ENCODE measurements around the gene DCPS. TPM values are rescaled to one million over a fixed set of nuclear protein-coding genes. Genes with fewer than 3 reads are reported as not detected.
A peak's percentile ranks its signal among the peaks of the same experiment; 100 is the strongest.

The DCPS gene
- total RNA-seq, 4 donors from 2014 or later: 6.7 to 23.9 (median 7.9) TPM

GRCh38 chr11:126357969-126358762 is 54.3 kb downstream of the DCPS start:
- Histone ChIP-seq H3K9me3 (no peaks in the 10 kb centered on the region), H3K4me1 (peaks cover 0 to 45% (median 0%) of the 10 kb centered on the region in 4 donors), H3K36me3 (no peaks in the 10 kb centered on the region), H3K4me3 (peak overlapping the region in 1 of 4 donors; percentile 56), H3K27ac (peak overlapping the region in 3 of 4 donors; percentile 72 to 85 (median 80)), H3K27me3 (no peaks in the 10 kb centered on the region)
- TF ChIP-seq CTCF (IDR thresholded peaks at IDR 0.05): no peak
- no peak for TF ChIP-seq POLR2A (IDR thresholded peaks at IDR 0.05)
- DNase-seq: no peak

- no peaks in the 10 kb centered on the region for H3K36me3 ChIP-seq
- DNase-seq: no peak
- H3K4me3 ChIP-seq: no peak overlapping the region
- TF ChIP-seq POLR2A (IDR thresholded peaks at IDR 0.05) (no peak), CTCF (IDR thresholded peaks at IDR 0.05) (no peak)
- H3K27me3 ChIP-seq: no peaks in the 10 kb centered on the region
- H3K9me3 ChIP-seq: no peaks in the 10 kb centered on the region
- peak overlapping the region in 2 of 4 donors; percentile 72 to 80 for H3K27ac ChIP-seq
- peaks cover 0 to 39% (median 0%) of the 10 kb centered on the region in 4 donors for H3K4me1 ChIP-seq
Observed at GRCh38 chr11:126358763-126359160, 54.9 kb downstream of the DCPS start.

DNA sequence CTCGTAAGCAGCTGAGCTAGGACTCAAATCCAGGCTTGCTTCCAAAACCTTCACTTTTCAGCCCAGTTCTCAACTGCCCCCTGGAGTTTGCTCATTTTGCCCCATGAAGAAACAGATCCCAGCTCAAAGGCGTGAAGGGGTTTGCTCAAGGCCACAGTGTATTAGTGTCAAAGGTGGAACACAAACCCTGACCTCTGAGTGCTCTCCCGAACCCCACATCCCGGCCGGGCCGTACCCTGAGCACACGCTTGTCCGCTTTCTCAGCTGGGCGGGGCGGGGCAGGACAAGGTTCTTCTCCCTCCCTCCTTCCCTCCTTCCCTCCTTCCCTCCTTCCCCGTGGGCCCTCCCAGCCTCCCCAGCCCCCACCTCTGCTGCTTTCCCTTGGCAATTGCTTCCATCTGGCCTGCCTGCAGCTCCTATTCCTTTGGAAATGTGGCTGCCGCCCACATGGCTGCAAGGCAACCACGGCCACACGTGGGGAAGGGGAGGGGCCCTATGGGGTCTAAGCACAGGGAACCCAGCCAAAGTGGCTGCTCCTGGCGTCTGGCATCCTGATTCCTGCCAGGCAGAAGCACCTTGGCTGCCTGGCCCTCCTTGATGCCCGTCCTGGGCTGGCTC is 55.7 kb downstream of the DCPS start:
- peak in 2 of 3 donors; percentile 24 to 62 for DNase-seq
- TF ChIP-seq POLR2A (IDR thresholded peaks at IDR 0.05): no peak
- TF ChIP-seq CTCF (IDR thresholded peaks at IDR 0.05): no peak
- Histone ChIP-seq H3K9me3 (no peaks in the 10 kb centered on the region), H3K4me1 (peaks cover 0 to 31% (median 0%) of the 10 kb centered on the region in 4 donors), H3K27ac (peak overlapping the region in 1 of 4 donors; percentile 39), H3K36me3 (no peaks in the 10 kb centered on the region), H3K4me3 (no peak overlapping the region), H3K27me3 (no peaks in the 10 kb centered on the region)

DNA sequence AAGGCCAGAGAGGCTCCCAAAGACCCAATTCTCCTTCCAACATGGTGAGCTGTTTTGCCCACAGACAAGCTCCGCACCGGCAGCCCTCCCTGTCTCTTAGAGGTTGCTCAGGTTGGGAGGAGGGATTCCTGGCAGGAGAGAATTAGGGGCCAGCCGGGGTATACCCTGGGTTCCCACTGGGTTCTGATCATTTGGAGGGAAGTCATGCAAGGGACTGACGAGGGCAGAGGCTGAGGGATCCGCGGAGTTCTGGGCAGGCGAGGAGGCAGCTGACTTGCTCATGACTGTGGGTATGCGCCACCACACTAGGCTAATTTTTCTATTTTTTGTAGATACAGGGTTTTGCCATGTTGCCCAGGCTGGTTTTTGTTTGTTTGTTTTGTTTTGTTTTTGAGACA is 56.2 kb downstream of the DCPS start:
- H3K27ac ChIP-seq: peak overlapping the region in 1 of 4 donors; percentile 12
- H3K9me3 ChIP-seq: no peaks in the 10 kb centered on the region
- DNase-seq: no peak
- no peaks in the 10 kb centered on the region for H3K27me3 ChIP-seq
- no peaks in the 10 kb centered on the region for H3K36me3 ChIP-seq
- no peak overlapping the region for H3K4me3 ChIP-seq
- no peak for TF ChIP-seq CTCF (IDR thresholded peaks at IDR 0.05)
- no peak for TF ChIP-seq POLR2A (IDR thresholded peaks at IDR 0.05)
- peaks cover 0 to 31% (median 0%) of the 10 kb centered on the region in 4 donors for H3K4me1 ChIP-seq

- Histone ChIP-seq H3K27ac (no peak overlapping the region), H3K9me3 (no peaks in the 10 kb centered on the region), H3K4me3 (no peak overlapping the region), H3K36me3 (no peaks in the 10 kb centered on the region), H3K27me3 (no peaks in the 10 kb centered on the region), H3K4me1 (peaks cover 0 to 32% (median 0%) of the 10 kb centered on the region in 4 donors)
- TF ChIP-seq POLR2A (IDR thresholded peaks at IDR 0.05): no peak
- no peak for TF ChIP-seq CTCF (IDR thresholded peaks at IDR 0.05)
- no peak for DNase-seq
Observed at GRCh38 chr11:126361400-126361799, 57.5 kb downstream of the DCPS start.

Measured in Peyer's patch (tissue), 4 donors.